Pancreas (tissue), 10 donors: Measurements from ENCODE around the gene TNPO1. TPM values are rescaled to one million over a fixed set of nuclear protein-coding genes. Genes with fewer than 3 reads are reported as not detected.

Experiments
- ATAC-seq, 4 donors: fragments of 200-7000 bp; cut with Tn5 transposase; one replicate each; pipeline versions ENCODE4 v1.8.0 to v1.9.1; 2020; ENCODE audit warnings: mild to moderate bottlenecking in 4 of 4, moderate library complexity in 4 of 4
- DNase-seq, 6 donors: peaks; one replicate each; pipeline ENCODE4 v3.0.0-alpha.2; 2020
- FAIRE-seq: peaks from 2 replicates; lab custom pipeline; 2012; peaks lifted over from hg19 to GRCh38; lab: Jason Lieb, UNC
- H3K27ac ChIP-seq, 4 donors: fragments of 200-600 bp; sonication (generic); 1 replicate in 3 of 4; 2 replicates in 1 of 4; pipeline versions ENCODE4 v1.5.0 to v1.8.0; 2020
- H3K27me3 ChIP-seq, 4 donors: fragments of 200-600 bp; one replicate each; pipeline ENCODE4 v1.8.0; 2021
- H3K36me3 ChIP-seq, 3 donors: fragments of 200-600 bp; sonication (generic) in 1 of 3; one replicate each; pipeline versions ENCODE4 v1.5.0 to v1.8.0; 2020 to 2021
- H3K4me1 ChIP-seq, 3 donors: fragments of 200-600 bp; one replicate each; pipeline ENCODE4 v1.8.0; 2021
- H3K4me3 ChIP-seq, 4 donors: fragments of 200-600 bp; sonication (generic) in 2 of 4; one replicate each; pipeline versions ENCODE4 v1.5.0 to v1.8.0; 2020 to 2021
- H3K9me3 ChIP-seq, 4 donors: fragments of 200-600 bp; one replicate each; pipeline ENCODE4 v1.8.0; 2021
- WGBS, 2 donors: extraction: QIAGEN DNeasy Blood & Tissue Kit; methylation state at CpG; one replicate each; pipeline ENCODE4 v1.1.7; 2013; 5-methylcytosine and 5-hydroxymethylcytosine counted together
- intact Hi-C, 3 donors: fragments of 100-400 bp; cut with DNase I; formaldehyde crosslinking; loops; one replicate each; pipeline versions ENCODE4 v1.11.1 to v1.14.2; 2022
- polyA plus RNA-seq, 2 donors: library from polyadenylated mRNA; stranded (reverse); fragments of 200-250 nt; gene quantifications; one replicate each; pipeline ENCODE4 v1.2.3, GENCODE V29; 2013
- total RNA-seq, 6 donors: library from RNA; stranded (reverse); fragmentation: NEBNext Ultra II Directional in 4 of 6; extraction: Animal tissue kit (Norgen Biotek cat#: 25700) in 4 of 6; gene quantifications; one replicate each; pipeline versions ENCODE4 v1.2.1 to v1.2.4, GENCODE V29; 2021 to 2023
- TF ChIP-seq, protein P1 (sequence below), 4 donors: fragments of 200-600 bp; sonication (generic) in 3 of 4; IDR thresholded peaks; one replicate each; pipeline versions ENCODE4 v1.5.0 to v1.8.0; 2021; ENCODE audit warnings: antibody characterized with exemption in 4 of 4
- donor health status: healthy with polysubstance abuse.
- donor health status: DM: no; HTN: no; CAD: no; lungs with moderate emphysema.
- donor health status: DM: no; HTN: no; CAD: no.
- donor health status: control.
- donor health status: control.
- donor health status: Bipolar disorder and iron deficiency.
- donor health status: DM: yes; HTN: yes; CAD: no.
- donor health status: DM: no; HTN: no; CAD: no.
- donor health status: DM: no; HTN: no; CAD: no.
- donor health status: DM: yes; HTN: yes; CAD: no.

The TNPO1 gene
- total and polyA plus RNA-seq, 8 donors: 5.5 to 58.9 (median 43.3) TPM

- FAIRE-seq (peak; percentile 43), ATAC-seq (no peak)
- H3K4me1 ChIP-seq: peaks cover 7 to 45% (median 28%) of the 10 kb centered on the region in 3 donors
Measured at GRCh38 chr5:72854419-72854818, 38.0 kb downstream of the TNPO1 start.

GRCh38 chr5:72855821-72856220 is 39.4 kb downstream of the TNPO1 start:
- Histone ChIP-seq H3K27me3 (no peaks in the 10 kb centered on the region), H3K9me3 (peaks cover 0 to 3% (median 0%) of the 10 kb centered on the region in 4 donors), H3K4me3 (no peak overlapping the region), H3K36me3 (peaks cover 0 to 7% (median 4%) of the 10 kb centered on the region in 3 donors), H3K4me1 (peaks cover 3 to 31% (median 17%) of the 10 kb centered on the region in 3 donors), H3K27ac (no peak overlapping the region)
- FAIRE-seq (no peak), DNase-seq (no peak), ATAC-seq (no peak)
- intact Hi-C loops: no loop called here
- WGBS, 2 donors: 94 to 100% methylated on average over 2 of the region's 2 CpGs
- TF ChIP-seq, protein P1, sequence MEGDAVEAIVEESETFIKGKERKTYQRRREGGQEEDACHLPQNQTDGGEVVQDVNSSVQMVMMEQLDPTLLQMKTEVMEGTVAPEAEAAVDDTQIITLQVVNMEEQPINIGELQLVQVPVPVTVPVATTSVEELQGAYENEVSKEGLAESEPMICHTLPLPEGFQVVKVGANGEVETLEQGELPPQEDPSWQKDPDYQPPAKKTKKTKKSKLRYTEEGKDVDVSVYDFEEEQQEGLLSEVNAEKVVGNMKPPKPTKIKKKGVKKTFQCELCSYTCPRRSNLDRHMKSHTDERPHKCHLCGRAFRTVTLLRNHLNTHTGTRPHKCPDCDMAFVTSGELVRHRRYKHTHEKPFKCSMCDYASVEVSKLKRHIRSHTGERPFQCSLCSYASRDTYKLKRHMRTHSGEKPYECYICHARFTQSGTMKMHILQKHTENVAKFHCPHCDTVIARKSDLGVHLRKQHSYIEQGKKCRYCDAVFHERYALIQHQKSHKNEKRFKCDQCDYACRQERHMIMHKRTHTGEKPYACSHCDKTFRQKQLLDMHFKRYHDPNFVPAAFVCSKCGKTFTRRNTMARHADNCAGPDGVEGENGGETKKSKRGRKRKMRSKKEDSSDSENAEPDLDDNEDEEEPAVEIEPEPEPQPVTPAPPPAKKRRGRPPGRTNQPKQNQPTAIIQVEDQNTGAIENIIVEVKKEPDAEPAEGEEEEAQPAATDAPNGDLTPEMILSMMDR (IDR thresholded peaks at IDR 0.05): no peak

More at GRCh38 chr5:72854419-72854818, 38.0 kb downstream of the TNPO1 start:
- WGBS, 2 donors: 74 to 79% methylated on average over 3 of the region's 3 CpGs
- TF ChIP-seq, protein P1 (IDR thresholded peaks at IDR 0.05): no peak
- DNase-seq: no peak
- Histone ChIP-seq H3K27ac (no peak overlapping the region), H3K36me3 (peaks cover 0 to 7% (median 4%) of the 10 kb centered on the region in 3 donors), H3K9me3 (peaks cover 0 to 3% (median 0%) of the 10 kb centered on the region in 4 donors), H3K4me3 (no peak overlapping the region), H3K27me3 (no peaks in the 10 kb centered on the region)
- intact Hi-C loops: no loop called here

GRCh38 chr5:72857396-72857795 is 40.9 kb downstream of the TNPO1 start:
- no peak for ATAC-seq
- Histone ChIP-seq H3K36me3 (peaks cover 0 to 7% (median 4%) of the 10 kb centered on the region in 3 donors), H3K4me1 (peaks cover 0 to 16% (median 2%) of the 10 kb centered on the region in 3 donors), H3K27me3 (no peaks in the 10 kb centered on the region), H3K27ac (no peak overlapping the region), H3K9me3 (peaks cover 0 to 3% (median 0%) of the 10 kb centered on the region in 4 donors), H3K4me3 (no peak overlapping the region)
- TF ChIP-seq, protein P1 (IDR thresholded peaks at IDR 0.05): no peak
- 89 to 90% methylated on average over 5 of the region's 5 CpGs for WGBS, 2 donors
- no peak for FAIRE-seq
- no peak for DNase-seq
- intact Hi-C loops: no loop called here

- ATAC-seq: peak in 1 of 4 donors; percentile 34
- Histone ChIP-seq H3K4me1 (peaks cover 0 to under 1% (median 0%) of the 10 kb centered on the region in 3 donors), H3K9me3 (no peaks in the 10 kb centered on the region), H3K4me3 (no peak overlapping the region), H3K27me3 (no peaks in the 10 kb centered on the region), H3K27ac (no peak overlapping the region), H3K36me3 (peaks cover 0 to 7% (median 7%) of the 10 kb centered on the region in 3 donors)
- TF ChIP-seq, protein P1 (IDR thresholded peaks at IDR 0.05): no peak
- WGBS, 2 donors: 76 to 81% methylated on average over 1 of the region's 1 CpG
- no peak for DNase-seq
- intact Hi-C loops: no loop called here
- no peak for FAIRE-seq
Measured at GRCh38 chr5:72859127-72859526, 42.7 kb downstream of the TNPO1 start.

- FAIRE-seq (no peak), ATAC-seq (peak in 2 of 4 donors; percentile 35 to 42), DNase-seq (no peak)
- WGBS, 2 donors: 67 to 70% methylated on average over 4 of the region's 4 CpGs
- Histone ChIP-seq H3K4me1 (no peaks in the 10 kb centered on the region), H3K4me3 (no peak overlapping the region), H3K9me3 (no peaks in the 10 kb centered on the region), H3K27ac (no peak overlapping the region), H3K27me3 (no peaks in the 10 kb centered on the region), H3K36me3 (peaks cover 0 to 14% (median 7%) of the 10 kb centered on the region in 3 donors)
- intact Hi-C loops: no loop called here
- TF ChIP-seq, protein P1 (IDR thresholded peaks at IDR 0.05): no peak
Measured at GRCh38 chr5:72860499-72860898, 44.0 kb downstream of the TNPO1 start.
